IPS-NIHi7 (cell line): ENCODE measurements around the gene PARPBP.
A peak's percentile ranks its signal among the peaks of the same experiment; 100 is the strongest.
"Not testable (repeated sequence)": the region's sequence is repeated elsewhere in the genome, so short reads cannot be mapped to it uniquely, and the experiment has no call there.

Source experiments
- DNase-seq: peaks from one replicate; pipeline ENCODE4 v3.0.0; 2012; ENCODE audit warnings: mixed read lengths; ENCODE audit errors: extremely low spot score

The PARPBP gene

DNA sequence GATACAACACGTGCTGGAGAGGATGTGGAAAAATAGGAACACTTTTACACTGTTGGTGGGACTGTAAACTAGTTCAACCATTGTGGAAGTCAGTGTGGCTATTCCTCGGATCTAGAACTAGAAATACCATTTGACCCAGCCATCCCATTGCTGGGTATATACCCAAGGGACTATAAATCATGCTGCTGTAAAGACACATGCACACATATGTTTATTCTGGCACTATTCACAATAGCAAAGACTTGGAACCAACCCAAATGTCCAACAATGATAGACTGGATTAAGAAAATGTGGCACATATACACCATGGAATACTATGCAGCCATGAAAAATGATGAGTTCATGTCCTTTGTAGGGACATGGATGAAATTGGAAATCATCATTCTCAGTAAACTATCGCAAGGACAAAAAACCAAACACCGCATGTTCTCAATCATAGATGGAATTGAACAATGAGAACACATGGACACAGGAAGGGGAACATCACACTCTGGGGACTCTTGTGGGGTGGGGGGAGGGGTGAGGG, 27.1 kb downstream of the PARPBP start:
- not testable (repeated sequence) for DNase-seq

DNA sequence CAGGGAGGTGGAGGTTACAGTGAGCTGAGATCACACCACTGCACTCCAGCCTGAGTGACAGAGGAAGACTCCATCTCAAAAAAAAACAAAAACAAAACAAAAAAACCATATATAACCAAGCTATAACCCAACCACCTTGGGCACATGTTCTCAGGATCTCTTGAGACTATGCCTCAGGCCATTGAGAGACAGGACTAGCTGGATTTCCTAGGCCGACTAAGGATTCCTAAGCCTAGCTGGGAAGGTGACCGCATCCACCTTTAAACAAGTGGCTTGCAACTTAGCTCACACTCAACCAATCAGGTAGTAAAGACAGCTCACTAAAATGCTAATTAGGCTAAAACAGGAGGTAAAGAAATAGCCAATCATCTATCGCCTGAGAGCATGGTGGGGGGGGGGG, 35.2 kb downstream of the PARPBP start:
- not testable (repeated sequence) for DNase-seq

DNA sequence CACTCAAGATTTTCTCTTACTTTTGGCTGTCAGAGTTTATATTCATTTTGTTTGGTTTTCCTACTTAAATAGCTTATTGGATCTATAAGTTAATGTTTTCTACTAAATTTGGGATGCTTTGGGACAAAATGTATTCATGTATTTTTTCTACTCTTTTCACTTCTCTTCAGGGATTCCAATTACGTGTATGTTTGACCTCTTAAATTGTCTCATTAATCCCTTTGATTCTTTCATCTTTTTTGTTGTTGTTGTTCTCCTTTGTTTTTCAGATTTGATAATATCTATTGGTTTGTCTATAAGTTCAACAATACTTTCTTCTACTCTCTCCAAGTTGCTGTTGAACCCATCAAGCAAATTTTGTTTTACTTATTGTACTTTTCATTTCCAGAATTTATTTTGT, 43.4 kb downstream of the PARPBP start:
- no peak for DNase-seq

DNA sequence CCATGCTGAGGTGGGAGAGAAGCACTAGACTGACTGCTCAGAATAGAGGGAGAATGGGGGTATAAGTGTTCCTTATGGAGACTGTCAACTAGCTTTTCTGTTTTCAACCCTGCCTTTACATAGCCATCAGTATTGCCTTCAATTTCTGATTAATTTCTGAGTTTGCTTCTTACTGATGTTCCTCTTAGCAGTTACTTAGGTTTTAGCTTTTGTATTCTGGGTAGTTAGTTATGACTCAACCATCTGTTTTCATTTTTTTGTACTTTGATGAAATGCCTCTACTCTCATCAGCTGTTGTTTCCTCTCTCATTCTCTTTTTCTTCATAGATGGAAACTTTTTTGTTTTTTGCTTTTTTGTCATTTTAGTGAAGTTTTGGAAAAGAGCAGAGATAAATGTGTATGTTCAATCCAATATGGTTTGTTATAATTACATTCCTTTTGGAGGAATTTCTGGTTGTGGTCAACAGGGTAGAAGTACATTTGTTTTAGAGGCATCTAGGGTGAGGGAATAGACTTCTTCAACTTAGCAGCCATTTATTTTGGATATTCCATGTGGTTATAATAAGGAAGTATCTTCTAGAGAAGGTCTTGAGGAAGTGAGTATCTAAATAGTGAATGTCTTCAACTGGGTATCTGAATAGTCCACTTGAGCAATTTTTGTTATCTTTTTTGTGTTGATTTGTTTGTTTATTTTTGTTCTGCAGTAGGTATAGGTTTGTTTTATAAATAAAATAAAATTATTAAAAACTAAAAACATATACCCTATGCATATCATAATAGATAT, 48.0 kb downstream of the PARPBP start:
- no peak for DNase-seq

DNA sequence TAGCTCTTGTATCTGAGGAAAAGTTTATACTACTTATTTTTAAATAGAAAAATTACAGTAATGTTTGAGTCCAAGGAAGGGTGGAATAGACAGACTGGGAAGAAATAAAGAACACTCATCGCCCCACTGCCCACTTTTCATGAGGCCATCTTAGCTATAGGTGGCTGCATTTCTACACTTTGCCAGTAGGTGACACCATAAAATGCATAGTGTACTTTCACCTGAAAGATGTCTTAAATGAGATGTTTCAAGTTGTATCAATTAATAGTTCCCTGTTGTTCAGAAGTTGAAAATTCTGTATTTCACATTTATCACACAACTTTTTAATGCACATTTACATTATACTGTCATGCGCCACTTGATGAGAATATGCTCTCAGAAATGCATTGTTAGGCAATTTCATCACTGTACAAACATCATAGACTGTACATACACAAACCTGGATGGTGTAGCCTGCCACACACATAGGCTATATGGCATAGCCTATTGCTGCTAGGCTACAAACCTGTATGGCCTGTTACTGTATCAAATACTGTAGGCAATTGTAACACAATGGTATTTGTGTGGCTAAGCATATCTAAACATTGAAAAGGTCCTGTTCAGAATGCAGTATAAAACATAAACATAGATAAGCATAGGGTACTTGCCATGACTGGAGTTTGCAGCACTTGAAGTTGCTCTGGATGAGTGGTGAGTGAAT, 50.1 kb downstream of the PARPBP start:
- peak; percentile 31 for DNase-seq

DNA sequence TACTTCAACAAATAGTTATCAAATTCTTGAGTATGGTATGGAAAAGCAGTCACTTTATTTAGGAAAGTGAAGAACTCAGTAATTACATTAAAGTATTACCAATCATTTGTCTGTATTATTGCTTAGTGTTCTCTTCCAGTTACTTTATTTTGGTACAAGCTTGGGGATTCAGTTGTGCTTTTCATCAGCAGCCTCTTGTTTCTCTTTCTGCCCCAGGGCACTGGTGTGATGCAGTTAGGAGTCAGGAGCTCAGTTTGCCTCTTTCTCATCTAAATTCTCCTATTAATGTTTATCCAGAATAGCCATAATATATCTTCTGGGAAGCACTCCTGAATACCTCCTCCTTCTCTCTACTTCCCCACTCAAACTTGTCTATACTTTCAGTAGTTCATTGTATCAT, 52.0 kb downstream of the PARPBP start:
- no peak for DNase-seq

DNA sequence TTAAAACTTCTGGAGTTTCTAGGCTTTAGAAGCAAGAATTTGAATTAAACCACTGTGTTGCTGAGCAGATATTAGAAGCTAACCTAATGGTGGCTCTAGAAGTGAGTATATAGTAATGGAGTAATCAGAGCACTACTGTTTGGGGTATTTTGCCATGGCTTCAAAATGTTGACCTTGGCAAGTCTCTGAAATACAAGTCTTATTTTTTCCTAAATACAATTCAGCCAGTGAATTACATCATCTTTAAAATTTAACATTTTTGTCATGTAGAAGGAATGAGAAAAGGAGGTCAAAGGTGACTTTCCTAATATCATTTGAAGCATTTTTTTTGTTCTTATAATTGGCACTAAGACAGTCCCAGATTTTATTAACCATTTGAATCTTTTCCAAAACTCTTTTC, 52.5 kb downstream of the PARPBP start:
- DNase-seq, result no peak

DNA sequence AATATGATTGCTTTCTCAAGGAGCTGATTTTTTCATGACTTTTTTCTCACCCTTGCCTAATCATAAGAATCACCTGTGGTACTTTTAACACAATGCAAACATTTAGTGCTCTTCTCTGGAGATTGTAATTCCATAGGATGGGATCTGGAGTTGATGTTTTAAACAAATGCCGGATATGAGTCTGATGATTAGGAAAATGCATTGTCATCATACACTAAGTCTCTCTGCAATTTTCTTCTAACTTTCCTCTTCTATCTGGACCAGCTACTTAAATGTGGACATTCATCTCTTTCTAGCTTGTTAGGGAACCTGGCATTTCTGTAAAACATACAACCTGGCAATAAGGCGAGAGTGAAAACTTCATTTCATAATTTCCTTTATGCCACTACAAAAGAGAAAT, 54.1 kb downstream of the PARPBP start:
- DNase-seq, result no peak

DNA sequence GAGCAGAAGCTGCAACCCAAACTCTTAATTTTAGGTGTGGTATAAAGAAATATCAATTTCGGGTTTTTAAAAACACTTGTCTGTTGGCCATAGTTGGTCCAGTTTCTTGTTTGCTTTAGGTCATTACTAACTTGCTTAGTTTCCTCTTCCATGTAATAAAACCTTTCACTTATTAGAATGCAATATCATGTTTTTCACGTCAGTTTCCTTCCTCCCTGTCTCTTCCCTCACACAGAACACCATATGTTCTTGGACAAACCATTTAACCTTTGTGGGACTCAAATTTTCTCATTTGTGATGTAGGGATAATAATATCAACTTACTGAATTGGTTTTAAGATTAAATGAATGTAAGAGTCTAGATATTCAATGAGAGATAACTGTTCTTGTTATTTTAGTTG, 54.8 kb downstream of the PARPBP start:
- DNase-seq, result no peak

DNA sequence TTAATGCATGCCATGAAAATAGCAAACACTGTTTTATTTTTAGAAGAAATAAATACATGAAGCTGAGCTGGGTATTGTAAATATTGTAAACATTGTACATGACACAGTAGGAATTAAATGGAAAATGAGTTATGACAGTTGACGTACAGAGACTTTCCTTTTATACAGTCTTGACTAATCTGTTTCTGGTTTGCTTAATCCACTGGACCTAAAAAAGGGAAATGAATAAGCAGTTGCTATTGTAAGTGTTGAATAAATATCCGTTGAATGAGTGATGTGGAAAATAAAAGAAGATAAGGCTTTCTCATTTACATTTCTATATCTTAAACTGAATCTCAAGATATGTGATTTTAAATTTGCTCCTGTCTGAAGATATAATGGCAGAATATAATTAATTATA, 62.7 kb downstream of the PARPBP start:
- DNase-seq, result no peak

DNA sequence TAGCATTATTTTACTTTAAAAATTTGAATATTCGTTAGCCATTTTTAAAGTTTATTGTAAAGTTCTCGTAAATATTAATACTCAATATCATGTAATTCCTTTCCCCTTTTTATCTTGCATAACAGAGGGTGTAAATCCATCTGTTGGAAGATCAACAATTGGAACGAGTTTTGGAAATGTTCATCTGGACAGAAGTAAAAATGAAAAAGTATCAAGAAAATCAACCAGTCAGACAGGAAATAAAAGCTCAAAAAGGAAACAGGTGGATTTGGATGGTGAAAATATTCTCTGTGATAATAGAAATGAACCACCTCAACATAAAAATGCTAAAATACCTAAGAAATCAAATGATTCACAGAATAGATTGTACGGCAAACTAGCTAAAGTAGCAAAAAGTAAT, 75.8 kb downstream of the PARPBP start:
- DNase-seq, result no peak

DNA sequence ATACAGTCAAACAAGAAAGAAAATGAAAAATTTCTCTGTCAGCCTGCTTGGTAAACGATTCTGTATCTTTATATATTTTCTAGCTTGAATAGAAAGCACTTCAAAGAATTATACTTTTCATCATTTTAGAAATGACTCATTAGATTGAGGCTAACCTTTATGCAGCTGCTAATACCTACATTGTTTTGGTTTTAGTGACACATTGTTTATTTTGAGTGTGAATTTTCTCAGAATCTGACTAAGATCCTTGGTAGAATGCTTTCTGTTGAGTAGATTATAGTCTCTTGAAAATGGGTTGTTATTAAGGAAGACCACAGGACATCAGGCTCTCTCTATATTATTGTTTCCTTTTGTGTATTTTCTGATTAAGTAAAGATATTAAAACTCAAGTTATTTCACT, 77.8 kb downstream of the PARPBP start, which contains the start of gene PMCH:
PMCH (minus strand) TSS at position 45 of the 400 bp plus-strand sequence. CDS start 63 bp downstream, outside the sequence.
- no peak for DNase-seq

DNA sequence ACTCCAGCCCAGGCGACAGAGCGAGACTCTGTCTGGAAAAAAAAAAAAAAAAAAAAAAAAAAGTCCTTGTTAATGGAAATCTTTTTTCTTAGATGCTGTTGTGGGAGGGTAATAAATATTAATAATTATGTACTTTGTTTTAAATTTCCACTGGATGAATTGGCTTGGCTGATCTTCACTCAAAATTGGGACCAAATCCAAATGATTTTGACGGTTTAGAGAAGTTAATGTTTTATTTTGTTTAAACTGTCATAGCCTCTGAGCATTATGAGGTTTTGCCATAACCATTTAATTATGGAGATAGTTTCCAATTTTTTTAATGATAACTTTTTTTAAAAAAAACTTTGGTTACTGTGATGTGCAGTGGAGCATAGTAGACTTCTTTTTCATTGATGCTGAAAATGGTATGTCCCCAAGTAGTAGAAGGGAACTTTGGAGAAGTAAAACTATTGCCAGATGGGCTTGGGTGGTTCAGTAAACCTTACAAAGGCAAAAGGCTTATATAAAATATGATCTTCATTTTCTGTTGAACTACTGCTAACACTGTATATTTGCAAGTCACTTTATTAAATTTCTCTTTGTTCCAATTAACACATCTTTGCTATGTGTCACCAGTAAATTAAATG, 81.6 kb downstream of the PARPBP start:
- no peak for DNase-seq

DNA sequence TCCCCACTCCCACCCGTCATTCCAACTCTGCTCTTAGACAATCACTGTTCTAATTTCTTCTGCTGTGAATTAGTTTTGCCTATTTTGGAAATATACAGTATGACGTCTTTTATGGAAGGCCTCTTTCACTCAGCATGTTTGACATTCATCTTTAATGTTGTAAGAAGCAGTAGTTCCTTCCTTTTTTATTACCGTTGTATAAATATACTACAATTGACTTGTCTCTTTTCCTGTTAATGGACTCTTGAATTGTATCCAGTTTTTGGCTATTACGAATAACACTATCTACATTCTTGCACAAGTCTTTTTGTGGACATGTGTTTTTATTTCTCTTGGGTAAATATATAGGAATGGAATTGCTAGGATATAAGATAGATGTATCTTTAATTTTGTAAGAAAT, 82.6 kb downstream of the PARPBP start:
- DNase-seq, result no peak

DNA sequence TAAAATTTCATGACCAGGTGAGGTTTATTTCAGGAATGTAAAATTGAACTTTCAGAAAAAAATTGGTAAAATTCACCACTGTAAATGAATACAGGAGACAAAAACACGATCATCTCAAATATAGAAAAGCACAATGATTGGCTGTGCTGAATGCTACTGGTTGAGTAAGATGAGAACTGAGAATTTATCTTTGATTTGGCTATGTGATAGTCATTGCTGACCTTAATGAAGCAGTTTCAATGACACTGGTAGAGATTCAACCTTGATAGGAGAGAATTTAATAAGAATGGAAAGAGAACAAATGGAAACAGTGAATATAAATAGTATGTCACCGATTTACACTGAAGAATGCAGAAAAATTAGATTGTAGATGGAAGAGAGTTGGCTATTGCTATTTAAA, 84.0 kb downstream of the PARPBP start:
- DNase-seq, result no peak

DNA sequence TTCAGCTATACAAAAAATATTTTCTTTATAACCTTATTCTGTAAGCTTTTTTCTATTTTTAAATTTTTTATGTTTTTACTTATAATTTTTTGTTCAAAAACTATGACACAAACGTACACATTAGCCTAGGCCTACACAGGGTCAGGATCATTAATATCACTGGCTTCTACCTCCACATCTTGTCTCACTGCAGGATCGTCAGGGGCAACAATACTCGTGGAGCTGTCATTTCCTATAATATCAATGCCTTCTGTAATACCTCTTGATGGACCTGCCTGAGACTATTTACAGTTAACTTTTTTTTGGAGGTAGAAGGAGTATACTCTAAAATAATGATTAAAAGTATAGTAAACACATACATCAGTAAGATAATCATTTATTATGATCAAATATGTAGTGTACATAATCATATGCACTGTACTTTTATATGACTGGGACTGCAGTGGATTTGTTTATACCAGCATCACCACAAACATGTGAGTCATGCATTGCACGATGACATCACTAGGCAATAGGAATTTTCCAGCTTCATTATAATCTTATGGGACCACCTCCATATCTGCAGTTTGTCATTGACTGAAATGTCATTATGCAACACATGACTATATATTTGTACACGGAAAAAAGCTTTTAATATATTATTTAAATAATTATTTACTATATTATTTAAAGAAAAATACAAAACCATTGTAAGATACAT, 96.2 kb downstream of the PARPBP start:
- DNase-seq, result no peak

DNA sequence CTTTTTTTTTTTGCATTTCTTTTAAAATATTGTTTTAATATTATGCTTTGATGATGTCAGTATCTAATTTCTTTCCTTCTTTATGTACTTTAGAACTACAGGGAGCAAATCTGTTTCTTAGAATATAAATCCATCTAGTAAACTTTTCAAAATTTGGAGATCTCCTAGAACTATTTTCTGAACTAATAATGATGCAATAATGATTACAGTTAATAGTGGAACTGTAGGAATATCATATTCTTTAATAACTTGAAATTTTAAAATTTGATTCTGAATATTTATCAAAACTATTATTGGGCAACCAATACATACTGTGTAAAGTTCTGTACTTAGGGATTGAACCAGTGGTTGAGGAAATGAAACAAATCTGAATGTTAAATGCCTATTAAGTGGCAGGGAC, 100.8 kb downstream of the PARPBP start:
- DNase-seq, result no peak

DNA sequence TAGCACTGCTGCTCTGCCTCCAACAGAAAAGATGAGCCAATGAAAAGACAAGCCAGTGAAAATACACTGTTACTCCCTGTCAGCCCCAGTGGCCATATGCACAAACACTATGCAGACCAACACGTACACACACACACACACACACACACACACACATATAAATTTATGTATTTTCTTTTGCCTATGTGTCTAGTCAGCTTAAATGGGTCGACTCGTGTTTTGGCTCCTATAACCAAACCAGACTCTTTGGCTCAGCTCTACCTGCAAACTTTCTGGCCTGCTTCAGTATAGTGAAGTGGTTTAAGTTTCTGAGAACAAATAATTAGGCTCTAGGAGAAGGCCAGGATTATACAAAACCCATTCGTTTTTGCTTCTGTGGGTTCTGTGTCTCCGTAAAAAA, 108.0 kb downstream of the PARPBP start:
- no peak for DNase-seq

DNA sequence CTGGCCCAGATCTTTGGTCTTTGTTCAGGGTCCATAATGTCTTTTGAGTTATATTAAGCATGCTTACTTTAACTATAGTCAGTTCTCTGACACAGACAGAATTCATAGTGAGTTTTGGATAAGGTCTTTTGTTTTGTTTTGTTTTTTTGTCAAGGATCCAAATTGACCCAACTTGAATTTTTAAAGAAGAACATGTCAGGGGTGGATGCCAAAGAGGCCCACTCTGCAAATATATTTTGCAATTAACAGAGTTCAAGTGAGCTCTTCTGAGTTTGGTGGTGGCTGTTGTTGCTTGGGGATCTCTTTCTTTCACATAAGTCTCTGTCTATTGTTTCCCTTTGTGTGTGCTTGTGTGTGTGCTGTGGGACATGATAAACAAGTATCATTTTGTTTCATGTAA, 112.1 kb downstream of the PARPBP start:
- DNase-seq, result no peak

DNA sequence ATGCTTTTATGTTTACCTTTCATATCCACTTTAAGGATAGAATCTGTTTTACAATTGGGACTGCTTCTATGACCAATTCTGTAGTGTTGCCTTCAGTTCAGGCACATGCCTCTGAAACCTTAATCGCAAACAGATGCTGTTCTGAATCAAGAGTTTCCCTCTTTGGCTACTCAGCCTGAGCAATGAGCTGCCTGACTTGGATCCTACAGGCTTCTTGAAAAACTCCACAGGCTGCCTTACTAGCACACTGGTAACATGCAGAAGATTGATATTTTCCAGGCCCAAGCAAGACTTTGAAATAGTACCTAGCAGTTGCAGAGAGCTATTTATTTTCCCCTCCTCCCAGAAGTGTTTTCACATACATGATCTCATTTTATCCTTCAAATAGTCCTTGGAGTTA, 112.5 kb downstream of the PARPBP start:
- DNase-seq, result no peak

DNA sequence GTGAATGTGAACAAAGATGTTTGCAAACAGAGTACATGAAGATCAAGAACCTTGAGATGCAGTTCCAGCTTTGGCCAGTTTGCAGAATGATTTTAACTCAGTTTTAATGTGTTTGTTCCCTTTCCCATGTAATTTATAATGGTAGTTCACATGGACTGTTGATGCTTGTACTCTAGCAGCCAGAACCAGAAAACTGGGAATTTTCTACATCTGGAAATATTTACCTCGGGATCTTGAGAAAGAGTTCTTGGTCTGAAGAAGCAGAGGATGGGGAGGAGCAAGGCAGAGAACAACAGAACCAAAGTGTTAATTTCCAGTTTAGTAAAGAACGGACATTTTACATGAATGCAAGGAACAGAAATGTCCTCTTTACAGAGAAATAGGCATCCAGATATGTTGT, 114.6 kb downstream of the PARPBP start:
- no peak for DNase-seq

DNA sequence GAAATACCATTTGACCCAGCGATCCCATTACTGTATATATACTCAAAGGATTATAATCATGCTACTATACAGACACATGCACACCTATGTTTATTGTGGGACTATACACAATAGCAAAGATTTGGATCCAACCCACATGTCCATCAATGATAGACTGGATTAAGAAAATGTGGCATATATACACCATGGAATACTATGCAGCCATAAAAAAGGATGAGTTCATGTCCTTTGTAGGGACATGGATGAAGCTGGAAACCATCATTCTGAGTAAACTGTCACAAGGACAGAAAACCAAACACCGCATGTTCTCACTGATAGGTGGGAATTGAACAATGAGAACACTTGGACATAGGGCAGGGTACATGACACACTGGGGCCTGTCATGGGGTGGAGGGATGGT, 120.9 kb downstream of the PARPBP start:
- not testable (repeated sequence) for DNase-seq
